Effector CD4-positive, alpha-beta T cell (primary cell): ENCODE data around the gene ZNF710.
"Not testable (repeated sequence)": the region's sequence is repeated elsewhere in the genome, so short reads cannot be mapped to it uniquely, and the experiment has no call there.

Experiments
- DNase-seq: peaks from one replicate; pipeline ENCODE4 v3.0.0-alpha.2; 2020

ZNF710 gene

GRCh38 chr15:90062462-90062932, 61.4 kb downstream of the ZNF710 start:
- DNase-seq, result peak; percentile 24

GRCh38 chr15:90062973-90063769, 62.0 kb downstream of the ZNF710 start:
- no peak for DNase-seq

- DNase-seq, result no peak
These were observed 62.7 kb downstream of the ZNF710 start for GRCh38 chr15:90063770-90064247.

GRCh38 chr15:90064911-90065681, 64.0 kb downstream of the ZNF710 start:
- no peak for DNase-seq

- DNase-seq, result no peak
These were observed 64.5 kb downstream of the ZNF710 start for GRCh38 chr15:90065682-90066049.

- no peak for DNase-seq
These were observed 66.2 kb downstream of the ZNF710 start for GRCh38 chr15:90067181-90067952.

GRCh38 chr15:90067953-90068606, 67.0 kb downstream of the ZNF710 start:
- no peak for DNase-seq

- DNase-seq, result not testable (repeated sequence)
These were observed 69.5 kb downstream of the ZNF710 start for GRCh38 chr15:90070623-90071022.

GRCh38 chr15:90071220-90071807, 70.2 kb downstream of the ZNF710 start:
- peak; percentile 72 for DNase-seq

- DNase-seq, result no peak
These were observed 72.0 kb downstream of the ZNF710 start for GRCh38 chr15:90072978-90073640.

GRCh38 chr15:90074023-90074422, 72.9 kb downstream of the ZNF710 start:
- no peak for DNase-seq

- DNase-seq, result no peak
These were observed 73.8 kb downstream of the ZNF710 start for GRCh38 chr15:90074916-90075315.

- no peak for DNase-seq
These were observed 74.5 kb downstream of the ZNF710 start for GRCh38 chr15:90075420-90076289.

GRCh38 chr15:90076716-90077115, 75.6 kb downstream of the ZNF710 start:
- no peak for DNase-seq

GRCh38 chr15:90078965-90079364, 77.8 kb downstream of the ZNF710 start:
- no peak for DNase-seq

- DNase-seq, result no peak
These were observed 78.7 kb downstream of the ZNF710 start for GRCh38 chr15:90079619-90080457.

GRCh38 chr15:90080458-90080755, 79.3 kb downstream of the ZNF710 start:
- DNase-seq, result no peak

GRCh38 chr15:90080818-90081393, 79.8 kb downstream of the ZNF710 start:
- no peak for DNase-seq

GRCh38 chr15:90082140-90082715, 81.1 kb downstream of the ZNF710 start:
- DNase-seq, result no peak
